ENCODE results near the gene SLC44A1.

DNA sequence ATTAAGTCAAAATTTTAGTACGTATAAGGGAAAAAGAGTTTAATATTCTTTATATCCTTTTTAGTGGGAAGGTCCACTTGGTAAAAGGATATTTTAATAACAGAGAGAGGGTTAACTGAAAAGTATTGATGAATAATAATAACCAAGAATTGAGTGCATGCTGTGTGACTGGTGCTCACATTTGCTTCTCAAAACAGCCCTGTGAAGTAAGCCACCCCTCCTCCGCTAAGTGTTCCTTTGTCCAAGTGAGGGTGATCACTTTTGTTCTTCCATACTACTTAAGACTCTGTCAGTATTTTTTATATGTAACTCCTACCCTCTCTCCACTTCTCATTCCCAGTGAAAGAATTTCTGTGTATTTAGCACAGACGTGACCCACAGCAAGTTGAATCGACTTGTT, 51.5 kb downstream of the SLC44A1 start:
- TF ChIP-seq, protein P1, sequence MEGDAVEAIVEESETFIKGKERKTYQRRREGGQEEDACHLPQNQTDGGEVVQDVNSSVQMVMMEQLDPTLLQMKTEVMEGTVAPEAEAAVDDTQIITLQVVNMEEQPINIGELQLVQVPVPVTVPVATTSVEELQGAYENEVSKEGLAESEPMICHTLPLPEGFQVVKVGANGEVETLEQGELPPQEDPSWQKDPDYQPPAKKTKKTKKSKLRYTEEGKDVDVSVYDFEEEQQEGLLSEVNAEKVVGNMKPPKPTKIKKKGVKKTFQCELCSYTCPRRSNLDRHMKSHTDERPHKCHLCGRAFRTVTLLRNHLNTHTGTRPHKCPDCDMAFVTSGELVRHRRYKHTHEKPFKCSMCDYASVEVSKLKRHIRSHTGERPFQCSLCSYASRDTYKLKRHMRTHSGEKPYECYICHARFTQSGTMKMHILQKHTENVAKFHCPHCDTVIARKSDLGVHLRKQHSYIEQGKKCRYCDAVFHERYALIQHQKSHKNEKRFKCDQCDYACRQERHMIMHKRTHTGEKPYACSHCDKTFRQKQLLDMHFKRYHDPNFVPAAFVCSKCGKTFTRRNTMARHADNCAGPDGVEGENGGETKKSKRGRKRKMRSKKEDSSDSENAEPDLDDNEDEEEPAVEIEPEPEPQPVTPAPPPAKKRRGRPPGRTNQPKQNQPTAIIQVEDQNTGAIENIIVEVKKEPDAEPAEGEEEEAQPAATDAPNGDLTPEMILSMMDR (IDR thresholded peaks at IDR 0.05): no peak
- TF ChIP-seq POLR2A (IDR thresholded peaks at IDR 0.05; ENCODE audit: low read depth): no peak
- no peak for TF ChIP-seq EP300 (IDR thresholded peaks at IDR 0.05)
- TF ChIP-seq POLR2AphosphoS5 (IDR thresholded peaks at IDR 0.05): no peak

All from esophagus muscularis mucosa (tissue), 4 donors.